A673 (cell line): Measurements from ENCODE around the gene PRDM16. TPM values are rescaled to one million over a fixed set of nuclear protein-coding genes. Genes with fewer than 3 reads are reported as not detected.

Source experiments
- BruUV-seq: library from RNA; stranded (reverse); fragments of 400-500 nt; replicated peaks from 2 replicates; lab custom pipeline; 2021; lab: Mats Ljungman, UMichigan
- CTCF ChIA-PET: fragments of 300-600 bp; sonication (Branson Sonifier 250); formaldehyde crosslinking; loops from one replicate; lab custom pipeline; 2022; ENCODE audit warnings: antibody characterized with exemption; lab: Charles Lee
- POLR2A ChIA-PET: fragments of 300-600 bp; sonication (Branson Sonifier 250); formaldehyde crosslinking; loops from one replicate; lab custom pipeline; 2022; ENCODE audit warnings: antibody characterized with exemption; ENCODE audit not compliant: low non-redundant PET; lab: Charles Lee
- DNase-seq: peaks from one replicate; pipeline ENCODE4 v3.0.0-alpha.2; 2015; ENCODE audit warnings: low spot score
- H3K27ac ChIP-seq: fragments of 200-600 bp; sonication (generic); 2 replicates; pipeline ENCODE4 v1.5.1; 2016; ENCODE audit warnings: mixed run types, low read depth, mild to moderate bottlenecking, mixed read lengths, antibody characterized with exemption, low read length; ENCODE audit not compliant: poor library complexity, severe bottlenecking
- H3K27me3 ChIP-seq: fragments of 200-600 bp; sonication (generic); replicated peaks from 2 replicates; pipeline ENCODE4 v1.6.1; 2017; ENCODE audit warnings: mixed run types, low read depth, mild to moderate bottlenecking, mixed read lengths, antibody characterized with exemption, low read length; ENCODE audit not compliant: insufficient read depth, poor library complexity
- H3K36me3 ChIP-seq: fragments of 200-600 bp; sonication (generic); 2 replicates; pipeline ENCODE4 v1.6.1; 2016; ENCODE audit warnings: mixed run types, mild to moderate bottlenecking, mixed read lengths, antibody characterized with exemption, low read length; ENCODE audit not compliant: insufficient read depth, poor library complexity, severe bottlenecking
- H3K4me1 ChIP-seq: fragments of 200-600 bp; sonication (generic); 2 replicates; pipeline ENCODE4 v1.6.1; 2017; ENCODE audit warnings: mixed run types, mild to moderate bottlenecking, mixed read lengths, antibody characterized with exemption, low read length; ENCODE audit not compliant: insufficient read depth, poor library complexity, severe bottlenecking
- H3K4me3 ChIP-seq: fragments of 200-600 bp; sonication (generic); 2 replicates; pipeline ENCODE4 v1.5.1; 2016; ENCODE audit warnings: low read depth, mixed run types, mild to moderate bottlenecking, mixed read lengths, low read length; ENCODE audit not compliant: poor library complexity, severe bottlenecking
- H3K9me3 ChIP-seq: fragments of 200-600 bp; sonication (generic); 2 replicates; pipeline ENCODE4 v1.6.1; 2016; ENCODE audit warnings: mixed run types, low read depth, mild to moderate bottlenecking, mixed read lengths, antibody characterized with exemption, low read length; ENCODE audit not compliant: poor library complexity, severe bottlenecking
- EZH2 ChIP-seq: fragments of 200-600 bp; sonication (generic); IDR thresholded peaks from 2 replicates; pipeline ENCODE4 v1.6.1; 2017; ENCODE audit warnings: borderline replicate concordance, low read depth, mild to moderate bottlenecking, mixed read lengths, antibody characterized with exemption, low read length; ENCODE audit not compliant: poor library complexity, severe bottlenecking
- intact Hi-C: fragments of 100-400 bp; cut with micrococcal nuclease; formaldehyde crosslinking; loops from one replicate; pipeline ENCODE4 v1.10.0; 2022; ENCODE audit not compliant: unreplicated experiment
- total RNA-seq: library from RNA; stranded (reverse); gene quantifications from 2 replicates; pipeline ENCODE4 v1.2.3, GENCODE V29; 2021
- TF ChIP-seq, protein P1 (sequence below): fragments of 300-800, 200-600 bp; sonication (generic); conservative IDR thresholded peaks from 2 replicates; pipeline ENCODE4 v1.5.1; 2017; ENCODE audit warnings: low read depth, mild to moderate bottlenecking, antibody characterized with exemption, low read length, moderate library complexity, mixed read lengths

PRDM16 gene
- total RNA-seq, 1 experiment from 2014 or later, result 0.49 TPM

- H3K27me3 ChIP-seq, result peaks cover 45% of the 10 kb centered on the region
- POLR2A ChIA-PET, result no interaction called here
- peaks cover 4% of the 10 kb centered on the region for H3K9me3 ChIP-seq
- no peaks in the 10 kb centered on the region for H3K4me1 ChIP-seq
- BruUV-seq, result no TSS peak
- no peak for DNase-seq
- no peak overlapping the region for H3K27ac ChIP-seq
- no peaks in the 10 kb centered on the region for H3K36me3 ChIP-seq
- intact Hi-C loops, result no loop called here
- H3K4me3 ChIP-seq, result no peak overlapping the region
- CTCF ChIA-PET, result no interaction called here
- no peak for TF ChIP-seq EZH2
- TF ChIP-seq, protein P1, sequence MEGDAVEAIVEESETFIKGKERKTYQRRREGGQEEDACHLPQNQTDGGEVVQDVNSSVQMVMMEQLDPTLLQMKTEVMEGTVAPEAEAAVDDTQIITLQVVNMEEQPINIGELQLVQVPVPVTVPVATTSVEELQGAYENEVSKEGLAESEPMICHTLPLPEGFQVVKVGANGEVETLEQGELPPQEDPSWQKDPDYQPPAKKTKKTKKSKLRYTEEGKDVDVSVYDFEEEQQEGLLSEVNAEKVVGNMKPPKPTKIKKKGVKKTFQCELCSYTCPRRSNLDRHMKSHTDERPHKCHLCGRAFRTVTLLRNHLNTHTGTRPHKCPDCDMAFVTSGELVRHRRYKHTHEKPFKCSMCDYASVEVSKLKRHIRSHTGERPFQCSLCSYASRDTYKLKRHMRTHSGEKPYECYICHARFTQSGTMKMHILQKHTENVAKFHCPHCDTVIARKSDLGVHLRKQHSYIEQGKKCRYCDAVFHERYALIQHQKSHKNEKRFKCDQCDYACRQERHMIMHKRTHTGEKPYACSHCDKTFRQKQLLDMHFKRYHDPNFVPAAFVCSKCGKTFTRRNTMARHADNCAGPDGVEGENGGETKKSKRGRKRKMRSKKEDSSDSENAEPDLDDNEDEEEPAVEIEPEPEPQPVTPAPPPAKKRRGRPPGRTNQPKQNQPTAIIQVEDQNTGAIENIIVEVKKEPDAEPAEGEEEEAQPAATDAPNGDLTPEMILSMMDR, result no peak
These were observed 38.2 kb downstream of the PRDM16 start for GRCh38 chr1:3107201-3107600.

DNA sequence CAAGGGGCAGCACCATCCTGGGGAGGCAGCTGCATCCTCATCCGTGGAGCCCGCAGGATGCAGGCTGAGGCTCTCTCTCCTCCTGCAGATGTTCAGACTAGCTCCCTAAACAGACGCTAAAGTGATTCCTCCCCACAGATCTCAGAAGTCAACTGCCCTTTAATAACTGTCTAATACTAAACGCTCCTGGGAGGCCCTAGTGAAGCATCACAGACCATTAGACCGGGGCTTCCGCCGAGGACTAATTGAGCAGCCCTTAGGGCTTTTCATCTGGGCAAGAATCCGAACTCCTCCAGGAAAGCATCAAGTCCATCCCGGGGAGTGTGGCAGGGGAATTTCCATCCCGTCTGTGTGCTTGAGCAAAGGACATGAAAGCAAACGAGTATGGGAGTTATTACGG lies 40.4 kb downstream of the PRDM16 start:
- ChIA-PET CTCF (no interaction called here), POLR2A (no interaction called here)
- Histone ChIP-seq H3K4me1 (no peaks in the 10 kb centered on the region), H3K27ac (no peak overlapping the region), H3K27me3 (peaks cover 26% of the 10 kb centered on the region), H3K9me3 (peaks cover 4% of the 10 kb centered on the region), H3K36me3 (no peaks in the 10 kb centered on the region), H3K4me3 (no peak overlapping the region)
- intact Hi-C loops, result no loop called here
- no TSS peak for BruUV-seq
- no peak for DNase-seq
- TF ChIP-seq, protein P1, result no peak

DNA sequence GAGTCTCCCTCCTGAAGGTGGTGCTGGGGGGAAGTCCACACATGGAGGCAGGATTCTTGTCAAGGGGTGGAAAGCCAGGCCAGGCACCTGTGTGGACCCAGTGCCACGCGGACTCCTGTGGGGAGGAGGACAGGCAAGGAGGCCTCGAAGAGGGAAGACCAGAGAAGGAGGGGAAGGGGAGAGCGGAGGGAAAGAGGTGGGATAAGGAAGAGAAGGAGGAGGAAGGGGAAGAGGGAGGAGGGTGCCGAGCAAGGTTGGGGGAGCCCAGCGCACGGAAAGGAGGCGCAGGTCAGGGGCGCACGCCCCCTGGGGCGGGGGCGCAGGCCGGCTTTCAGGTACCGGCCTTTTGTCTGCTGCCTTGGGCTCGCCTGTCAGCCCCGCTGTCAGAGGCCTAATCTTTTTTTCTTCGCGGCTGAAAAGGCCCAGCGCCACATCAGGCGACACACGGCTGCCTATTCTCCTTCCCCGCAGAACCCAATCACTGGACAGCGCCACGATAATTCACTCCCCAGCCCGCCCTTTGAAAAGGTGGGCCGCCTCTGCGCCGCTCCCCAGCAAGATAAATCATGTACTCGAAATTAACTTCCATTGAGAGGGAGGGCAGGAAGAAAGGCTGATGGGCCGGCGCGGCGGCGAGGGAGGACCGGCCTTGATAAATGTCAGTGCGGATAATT lies 42.5 kb downstream of the PRDM16 start:
- TF ChIP-seq, protein P1, result no peak
- TF ChIP-seq EZH2, result no peak
- Histone ChIP-seq H3K9me3 (peaks cover 4% of the 10 kb centered on the region), H3K27me3 (peaks cover 16% of the 10 kb centered on the region), H3K4me1 (no peaks in the 10 kb centered on the region), H3K4me3 (no peak overlapping the region), H3K36me3 (no peaks in the 10 kb centered on the region), H3K27ac (no peak overlapping the region)
- ChIA-PET POLR2A (no interaction called here), CTCF (no interaction called here)
- no peak for DNase-seq
- no TSS peak for BruUV-seq
- intact Hi-C loops, result no loop called here
